Memory B cell (primary cell): ENCODE data around the gene KRT73.

Source experiments
- ATAC-seq: fragments of 150-1000 bp; cut with Tn5 transposase; 2 replicates; pipeline ENCODE4 v1.10.0; 2021; ENCODE audit warnings: low read depth, mild to moderate bottlenecking, moderate library complexity
- DNase-seq, 2 donors: peaks; one replicate each; pipeline ENCODE4 v3.0.0; 2022; ENCODE audit warnings: low spot score in 2 of 2
- H3K27ac Mint-ChIP-seq: one replicate; pipeline ENCODE4 v1.8.0; 2022; ENCODE audit warnings: mild to moderate bottlenecking, moderate library complexity, mixed read lengths
- H3K27me3 Mint-ChIP-seq: one replicate; pipeline ENCODE4 v1.8.0; 2022; ENCODE audit warnings: mixed read lengths
- H3K36me3 Mint-ChIP-seq: one replicate; pipeline ENCODE4 v1.8.0; 2022; ENCODE audit warnings: mild to moderate bottlenecking, mixed read lengths
- H3K4me1 Mint-ChIP-seq: one replicate; pipeline ENCODE4 v1.8.0; 2022; ENCODE audit warnings: mixed read lengths
- H3K4me3 Mint-ChIP-seq: one replicate; pipeline ENCODE4 v1.8.0; 2022; ENCODE audit warnings: mild to moderate bottlenecking, moderate library complexity, mixed read lengths
- H3K9me3 Mint-ChIP-seq: one replicate; pipeline ENCODE4 v1.8.0; 2022; ENCODE audit warnings: mixed read lengths

KRT73 gene

GRCh38 chr12:52622349-52622748, 4.0 kb upstream of the KRT73 start:
- H3K36me3 Mint-ChIP-seq, result no peaks in the 10 kb centered on the region
- no peak overlapping the region for H3K4me3 Mint-ChIP-seq
- peaks cover 19% of the 10 kb centered on the region for H3K27me3 Mint-ChIP-seq
- H3K4me1 Mint-ChIP-seq, result no peaks in the 10 kb centered on the region
- H3K27ac Mint-ChIP-seq, result no peak overlapping the region
- DNase-seq, result no peak
- no peaks in the 10 kb centered on the region for H3K9me3 Mint-ChIP-seq
- ATAC-seq, result no peak

- DNase-seq, result peak in 1 of 2 donors; percentile 6
- no peaks in the 10 kb centered on the region for H3K4me1 Mint-ChIP-seq
Measured at GRCh38 chr12:52618866-52619265, 507 bp upstream of the KRT73 start.

GRCh38 chr12:52617403-52617785, 965 bp downstream of the KRT73 start:
- no peak overlapping the region for H3K27ac Mint-ChIP-seq
- no peak for DNase-seq
- H3K4me3 Mint-ChIP-seq, result no peak overlapping the region
- H3K27me3 Mint-ChIP-seq, result peaks cover 24% of the 10 kb centered on the region
- ATAC-seq, result no peak
- H3K9me3 Mint-ChIP-seq, result no peaks in the 10 kb centered on the region
- H3K4me1 Mint-ChIP-seq, result no peaks in the 10 kb centered on the region
- no peaks in the 10 kb centered on the region for H3K36me3 Mint-ChIP-seq

More at GRCh38 chr12:52618866-52619265, 507 bp upstream of the KRT73 start:
- Mint-ChIP-seq H3K36me3 (no peaks in the 10 kb centered on the region), H3K27me3 (peaks cover 23% of the 10 kb centered on the region), H3K9me3 (no peaks in the 10 kb centered on the region), H3K27ac (no peak overlapping the region), H3K4me3 (no peak overlapping the region)
- no peak for ATAC-seq

GRCh38 chr12:52616680-52617402, 1.5 kb downstream of the KRT73 start:
- no peak overlapping the region for H3K27ac Mint-ChIP-seq
- DNase-seq, result peak in 1 of 2 donors; percentile 4
- H3K36me3 Mint-ChIP-seq, result no peaks in the 10 kb centered on the region
- no peaks in the 10 kb centered on the region for H3K4me1 Mint-ChIP-seq
- no peak overlapping the region for H3K4me3 Mint-ChIP-seq
- no peaks in the 10 kb centered on the region for H3K9me3 Mint-ChIP-seq
- peaks cover 24% of the 10 kb centered on the region for H3K27me3 Mint-ChIP-seq
- no peak for ATAC-seq

GRCh38 chr12:52615912-52616311, 2.4 kb downstream of the KRT73 start:
- no peaks in the 10 kb centered on the region for H3K36me3 Mint-ChIP-seq
- DNase-seq (peak in 1 of 2 donors; percentile 8), ATAC-seq (no peak)
- peaks cover 28% of the 10 kb centered on the region for H3K27me3 Mint-ChIP-seq
- no peak overlapping the region for H3K4me3 Mint-ChIP-seq
- H3K4me1 Mint-ChIP-seq, result no peaks in the 10 kb centered on the region
- no peaks in the 10 kb centered on the region for H3K9me3 Mint-ChIP-seq
- no peak overlapping the region for H3K27ac Mint-ChIP-seq

- Mint-ChIP-seq H3K4me1 (no peaks in the 10 kb centered on the region), H3K4me3 (no peak overlapping the region), H3K9me3 (no peaks in the 10 kb centered on the region), H3K27ac (no peak overlapping the region), H3K27me3 (peaks cover 29% of the 10 kb centered on the region), H3K36me3 (no peaks in the 10 kb centered on the region)
- ATAC-seq (no peak), DNase-seq (peak in 1 of 2 donors; percentile 4)
Measured at GRCh38 chr12:52615208-52615868, 3.0 kb downstream of the KRT73 start.

- ATAC-seq (no peak), DNase-seq (peak in 1 of 2 donors; percentile 5)
- no peak overlapping the region for H3K27ac Mint-ChIP-seq
- no peaks in the 10 kb centered on the region for H3K9me3 Mint-ChIP-seq
- H3K4me1 Mint-ChIP-seq, result no peaks in the 10 kb centered on the region
- no peak overlapping the region for H3K4me3 Mint-ChIP-seq
- H3K27me3 Mint-ChIP-seq, result peaks cover 29% of the 10 kb centered on the region
- no peaks in the 10 kb centered on the region for H3K36me3 Mint-ChIP-seq
Measured at GRCh38 chr12:52614381-52615207, 3.8 kb downstream of the KRT73 start.

- H3K9me3 Mint-ChIP-seq, result no peaks in the 10 kb centered on the region
- no peaks in the 10 kb centered on the region for H3K36me3 Mint-ChIP-seq
- no peak overlapping the region for H3K27ac Mint-ChIP-seq
- DNase-seq (no peak), ATAC-seq (no peak)
- H3K4me3 Mint-ChIP-seq, result no peak overlapping the region
- no peaks in the 10 kb centered on the region for H3K4me1 Mint-ChIP-seq
- H3K27me3 Mint-ChIP-seq, result peaks cover 22% of the 10 kb centered on the region
Measured at GRCh38 chr12:52613384-52614030, 4.9 kb downstream of the KRT73 start.

GRCh38 chr12:52612431-52613383, 5.7 kb downstream of the KRT73 start:
- Mint-ChIP-seq H3K27me3 (peaks cover 24% of the 10 kb centered on the region), H3K4me1 (no peaks in the 10 kb centered on the region), H3K27ac (no peak overlapping the region)

GRCh38 chr12:52611080-52611468, 7.3 kb downstream of the KRT73 start:
- no peaks in the 10 kb centered on the region for H3K36me3 Mint-ChIP-seq
- DNase-seq, result no peak
- H3K9me3 Mint-ChIP-seq, result no peaks in the 10 kb centered on the region
- H3K4me1 Mint-ChIP-seq, result no peaks in the 10 kb centered on the region
- H3K4me3 Mint-ChIP-seq, result no peak overlapping the region
- peaks cover 18% of the 10 kb centered on the region for H3K27me3 Mint-ChIP-seq
- ATAC-seq, result no peak
- no peak overlapping the region for H3K27ac Mint-ChIP-seq

More at GRCh38 chr12:52612431-52613383, 5.7 kb downstream of the KRT73 start:
- H3K9me3 Mint-ChIP-seq, result no peaks in the 10 kb centered on the region
- H3K36me3 Mint-ChIP-seq, result no peaks in the 10 kb centered on the region
- no peak overlapping the region for H3K4me3 Mint-ChIP-seq
- ATAC-seq (no peak), DNase-seq (no peak)

- no peaks in the 10 kb centered on the region for H3K36me3 Mint-ChIP-seq
- H3K9me3 Mint-ChIP-seq, result no peaks in the 10 kb centered on the region
- DNase-seq (no peak), ATAC-seq (no peak)
- H3K4me3 Mint-ChIP-seq, result no peak overlapping the region
- H3K27ac Mint-ChIP-seq, result no peak overlapping the region
- H3K27me3 Mint-ChIP-seq, result peaks cover 19% of the 10 kb centered on the region
- H3K4me1 Mint-ChIP-seq, result no peaks in the 10 kb centered on the region
Measured at GRCh38 chr12:52608826-52609630, 9.3 kb downstream of the KRT73 start.

GRCh38 chr12:52608161-52608560, 10.2 kb downstream of the KRT73 start:
- H3K27me3 Mint-ChIP-seq, result peaks cover 14% of the 10 kb centered on the region
- ATAC-seq (no peak), DNase-seq (no peak)
- H3K9me3 Mint-ChIP-seq, result no peaks in the 10 kb centered on the region
- H3K4me3 Mint-ChIP-seq, result no peak overlapping the region
- H3K36me3 Mint-ChIP-seq, result no peaks in the 10 kb centered on the region
- no peaks in the 10 kb centered on the region for H3K4me1 Mint-ChIP-seq
- H3K27ac Mint-ChIP-seq, result no peak overlapping the region
